Stimulated activated CD4-positive, alpha-beta T cell treated with anti-CD3 and anti-CD28 coated beads, Interleukin-4, amount 100 ng/mL, for 24 hours (primary cell): ENCODE data around the gene FAM163A.
"Not testable (repeated sequence)": the region's sequence is repeated elsewhere in the genome, so short reads cannot be mapped to it uniquely, and the experiment has no call there.

Source experiments
- DNase-seq: peaks from one replicate; pipeline ENCODE4 v3.0.0-alpha.2; 2020

FAM163A gene

GRCh38 chr1:179742717-179743678, at the start of gene FAM163A:
Gene FAM163A, plus strand, starts transcription at chr1:179743291. Its CDS starts 69,807 bp downstream, at chr1:179813098.
- DNase-seq = no peak

- DNase-seq = not testable (repeated sequence)
Measured at GRCh38 chr1:179694530-179694929, 48.6 kb upstream of the FAM163A start.

GRCh38 chr1:179702946-179703539, 40.0 kb upstream of the FAM163A start:
- no peak for DNase-seq

GRCh38 chr1:179706339-179706941, 36.7 kb upstream of the FAM163A start:
- peak; percentile 65 for DNase-seq

DNA sequence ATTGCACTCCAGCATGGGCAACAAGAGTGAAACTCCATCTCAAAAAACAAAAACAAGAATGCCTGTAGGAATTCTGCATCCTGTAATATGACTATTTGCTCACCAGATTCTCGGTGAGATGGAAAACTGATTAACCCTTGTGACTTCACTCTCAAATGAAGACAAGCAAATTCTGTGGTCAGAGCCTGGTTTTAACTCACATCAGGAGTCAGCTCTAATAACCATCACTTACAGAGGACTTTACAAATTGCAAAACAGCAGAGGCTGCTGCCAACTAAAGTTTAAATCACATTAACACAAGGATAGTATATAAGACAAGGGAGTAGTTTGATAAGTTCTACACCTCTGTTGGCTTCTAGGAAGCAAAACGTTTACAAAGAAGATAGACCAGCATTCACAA, 35.7 kb upstream of the FAM163A start:
- DNase-seq = no peak

DNA sequence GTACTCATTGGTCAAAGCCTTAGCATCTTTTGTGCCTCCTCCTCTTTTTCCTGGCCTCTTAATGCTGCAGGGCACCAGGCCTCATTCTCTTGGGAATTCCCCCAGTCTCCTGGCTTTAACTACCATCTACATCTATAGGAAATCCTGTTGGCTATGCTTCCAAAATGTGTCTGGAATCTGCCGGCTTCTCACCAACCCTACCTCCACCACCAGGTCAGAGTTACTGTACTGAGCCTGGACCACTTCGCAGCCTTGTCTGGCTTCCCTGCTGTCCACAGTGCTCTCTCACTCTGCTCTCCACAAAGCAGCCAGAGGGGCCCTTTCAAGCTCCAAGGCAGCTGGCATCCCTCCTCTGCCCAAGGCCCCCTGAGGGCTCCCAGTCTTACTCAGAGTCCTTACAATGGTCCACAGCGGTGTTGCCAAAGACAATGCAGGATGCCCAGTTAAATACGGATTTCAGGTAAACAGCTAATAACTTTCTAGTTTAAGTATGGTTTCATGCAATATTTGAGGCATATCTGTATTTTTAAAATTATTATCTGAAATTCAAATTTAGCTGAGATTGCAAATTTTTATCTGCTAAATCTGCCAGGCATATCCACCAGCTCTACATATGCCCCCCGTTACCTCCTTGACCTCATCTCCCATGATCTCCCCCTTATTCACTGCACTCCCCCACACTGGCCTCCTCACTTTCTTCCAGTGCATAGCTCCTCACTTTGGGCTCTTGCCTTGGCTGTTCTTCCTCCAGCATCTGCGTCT, 34.5 kb upstream of the FAM163A start:
- no peak for DNase-seq

- peak; percentile 4 for DNase-seq
Measured at GRCh38 chr1:179709841-179710329, 33.2 kb upstream of the FAM163A start.

DNA sequence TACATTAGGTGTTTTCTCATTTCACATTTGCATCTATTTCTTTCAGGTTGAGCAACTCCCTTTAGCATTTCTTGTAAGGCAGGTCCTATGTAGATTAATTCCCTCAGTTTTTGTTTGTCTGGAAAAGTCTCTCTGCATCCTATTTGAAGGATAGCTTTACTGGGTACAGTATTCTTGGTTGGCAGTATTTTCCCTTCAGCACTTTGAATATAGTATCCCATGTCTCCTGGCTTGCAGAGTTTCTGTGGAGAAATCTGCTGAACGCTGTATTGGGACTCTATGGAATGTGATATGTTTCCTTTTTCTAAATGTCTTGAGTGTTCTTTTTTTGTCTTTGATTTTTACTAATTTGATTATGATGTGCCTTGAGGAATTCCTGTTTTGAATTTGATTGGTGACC, 28.9 kb upstream of the FAM163A start:
- no peak for DNase-seq

- no peak for DNase-seq
Measured at GRCh38 chr1:179714623-179715022, 28.5 kb upstream of the FAM163A start.

DNA sequence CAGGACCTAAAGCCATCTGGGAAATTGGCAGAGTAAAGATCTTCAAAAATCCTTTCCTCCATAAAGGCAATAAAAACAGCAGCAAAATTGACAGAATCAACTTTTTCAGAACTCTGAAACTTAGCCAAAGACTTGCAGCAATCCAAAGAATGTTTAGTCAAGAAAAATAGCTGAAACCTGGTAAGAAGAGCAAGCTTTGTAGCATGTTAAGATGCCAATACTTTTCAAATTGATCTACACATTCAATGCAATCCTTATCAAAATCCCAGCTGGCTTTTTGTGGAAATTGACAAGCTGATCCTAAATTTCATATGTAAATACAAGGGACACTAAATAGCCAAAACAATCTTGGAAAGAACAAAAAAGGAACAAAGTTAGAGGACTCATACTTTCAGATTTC, 23.8 kb upstream of the FAM163A start:
- DNase-seq = no peak

DNA sequence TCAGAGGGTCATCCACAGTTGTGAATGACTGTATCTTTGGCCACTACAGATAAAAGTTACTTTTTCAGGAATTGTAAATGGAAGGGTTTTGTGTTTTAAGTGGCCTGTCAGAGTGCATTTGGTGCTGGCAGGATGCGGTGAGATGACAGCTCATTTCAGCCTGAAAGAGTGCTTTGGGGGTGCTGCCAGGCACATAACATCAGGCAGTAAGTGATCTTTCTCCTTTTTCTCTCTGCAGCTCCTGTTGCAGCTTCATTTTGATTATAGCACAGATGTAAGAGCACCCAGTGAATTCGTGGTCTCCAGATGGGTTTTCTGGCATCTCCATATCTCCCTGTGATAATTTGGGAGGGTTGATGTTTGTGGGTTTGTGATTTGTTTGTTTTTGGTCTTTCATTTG, 14.8 kb upstream of the FAM163A start:
- DNase-seq = no peak

- DNase-seq = no peak
Measured at GRCh38 chr1:179729881-179730280, 13.2 kb upstream of the FAM163A start.

DNA sequence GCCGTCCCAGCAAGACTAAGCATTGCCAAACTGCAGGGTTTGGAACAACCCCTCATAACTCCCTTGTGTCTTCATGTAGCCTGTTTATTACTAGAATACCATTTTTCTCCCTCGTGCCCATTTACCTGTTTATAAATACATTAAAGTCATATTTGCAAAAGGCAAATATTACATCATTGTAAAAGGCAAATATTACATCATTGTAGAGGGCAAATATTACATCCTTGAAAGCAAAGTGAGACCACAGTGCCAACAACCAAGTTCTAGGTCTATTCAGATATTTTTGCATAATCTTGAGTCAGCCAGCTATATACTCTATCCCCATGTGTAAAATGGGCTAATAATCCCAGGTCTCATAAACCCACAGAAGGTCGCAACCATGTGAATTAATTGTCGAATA, 11.4 kb upstream of the FAM163A start:
- DNase-seq = no peak

- DNase-seq = no peak
Measured at GRCh38 chr1:179742291-179742690, 800 bp upstream of the FAM163A start.

DNA sequence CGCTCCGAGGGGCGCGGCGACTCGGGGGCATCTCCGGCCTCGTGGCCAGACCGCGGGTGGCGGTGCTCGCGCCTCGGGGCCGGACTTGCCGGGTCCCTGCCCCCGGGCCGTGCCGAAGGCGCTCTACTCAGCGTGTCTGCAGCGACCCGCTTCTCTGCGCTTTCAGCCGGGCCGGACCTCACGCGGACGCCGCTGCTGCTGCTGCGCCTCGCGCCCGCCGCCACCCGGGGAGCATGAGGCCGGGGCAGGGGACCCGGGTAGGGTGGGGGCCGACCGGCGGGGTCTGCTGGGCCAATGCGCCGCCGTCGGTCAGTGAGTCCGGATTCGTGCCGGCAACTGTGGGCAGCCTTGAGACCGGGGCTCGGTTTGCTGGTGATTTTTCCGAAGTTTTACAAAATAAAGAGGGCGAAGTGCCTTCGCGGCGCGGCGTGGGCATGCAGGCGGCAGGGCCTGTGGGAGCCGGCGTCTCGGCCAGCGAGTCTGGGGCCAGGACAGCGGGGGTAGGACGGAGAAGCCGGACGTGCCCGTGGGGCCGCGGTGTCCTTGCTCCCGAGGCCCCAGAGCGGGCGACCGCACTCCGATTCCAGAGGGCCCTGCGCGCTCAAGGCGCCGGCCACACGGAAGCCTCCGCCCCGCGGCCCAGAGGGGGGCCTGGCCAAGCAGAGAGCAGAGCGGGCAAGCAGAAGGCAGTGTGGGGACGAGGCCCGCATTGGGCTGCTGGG, 749 bp downstream of the FAM163A start:
- DNase-seq = no peak

GRCh38 chr1:179744401-179745130, 1.5 kb downstream of the FAM163A start:
- DNase-seq = no peak

- no peak for DNase-seq
Measured at GRCh38 chr1:179745131-179745611, 2.1 kb downstream of the FAM163A start.

DNA sequence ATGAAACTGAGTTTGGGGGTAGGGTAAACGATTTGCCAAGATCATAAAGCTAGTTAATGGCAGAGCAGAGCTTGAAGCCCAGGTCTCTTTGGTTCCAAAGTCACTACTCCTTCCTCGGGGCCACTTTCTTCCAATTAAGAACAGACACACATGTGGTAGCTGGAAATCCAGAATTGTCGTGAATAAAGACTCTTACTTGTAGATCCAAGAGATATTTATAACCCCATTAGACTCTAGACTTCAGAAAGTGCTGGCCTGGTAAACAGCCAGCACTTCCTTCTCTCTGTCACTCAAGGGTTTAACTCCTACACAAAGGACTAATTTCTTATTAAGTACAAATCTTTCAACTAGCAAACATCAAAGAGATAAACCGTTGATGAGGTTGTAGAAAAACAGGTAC, 2.7 kb downstream of the FAM163A start:
- DNase-seq = no peak

DNA sequence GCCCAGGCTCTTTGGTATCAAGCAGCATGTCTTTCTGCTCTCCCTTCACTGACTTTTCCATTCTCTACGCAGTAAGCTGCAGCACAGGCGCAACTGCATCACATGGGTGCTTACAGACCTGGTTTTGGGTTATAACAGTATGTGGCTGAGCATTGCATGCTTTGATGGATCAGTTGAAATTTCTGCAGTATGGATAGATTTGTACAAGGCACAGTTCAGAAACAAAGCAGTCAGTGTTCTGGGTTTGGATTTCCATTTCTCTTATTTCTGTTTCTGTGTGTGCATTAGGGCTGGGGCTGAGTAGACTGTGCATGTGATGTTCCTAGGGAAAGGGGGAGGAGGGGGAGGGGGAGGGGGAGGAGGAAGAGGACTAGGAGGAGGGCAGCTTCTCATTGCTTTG, 4.5 kb downstream of the FAM163A start:
- no peak for DNase-seq

DNA sequence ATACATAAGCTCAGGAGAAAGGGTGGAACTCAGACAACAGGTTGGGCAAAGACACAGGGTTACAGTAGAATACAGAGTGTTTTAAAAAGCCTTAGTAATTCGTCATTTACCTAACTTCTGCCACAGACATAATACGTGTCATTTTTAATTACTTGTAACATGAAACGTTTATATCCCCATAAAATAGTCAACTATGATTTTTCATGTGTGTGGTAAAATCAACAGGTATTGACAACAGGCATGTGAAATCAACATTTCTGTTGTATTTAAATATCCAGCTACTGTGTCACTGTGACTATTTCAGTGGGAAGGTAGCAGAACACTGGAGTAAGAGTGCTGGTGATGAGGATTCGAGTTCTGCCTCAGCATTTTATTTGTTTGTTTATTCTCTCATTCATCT, 5.7 kb downstream of the FAM163A start:
- no peak for DNase-seq

- DNase-seq = no peak
Measured at GRCh38 chr1:179750630-179751029, 7.5 kb downstream of the FAM163A start.
